GM12892 (cell line): Measurements from ENCODE around the gene RRN3.
"Not testable (repeated sequence)": the region's sequence is repeated elsewhere in the genome, so short reads cannot be mapped to it uniquely, and the experiment has no call there.

ENCODE experiments used
- POLR2A ChIP-seq: IDR thresholded peaks from 2 replicates; pipeline ENCODE4 v1.6.1; 2011; ENCODE audit warnings: low read depth, low read length, control low read depth
- POLR2AphosphoS5 ChIP-seq: IDR thresholded peaks from 2 replicates; pipeline ENCODE4 v1.6.1; 2011; ENCODE audit warnings: low read depth, low read length, control low read depth
- TAF1 ChIP-seq: IDR thresholded peaks from 2 replicates; pipeline ENCODE4 v1.6.1; 2011; ENCODE audit warnings: low read depth, mild to moderate bottlenecking, control low read depth, low read length, borderline replicate concordance

DNA sequence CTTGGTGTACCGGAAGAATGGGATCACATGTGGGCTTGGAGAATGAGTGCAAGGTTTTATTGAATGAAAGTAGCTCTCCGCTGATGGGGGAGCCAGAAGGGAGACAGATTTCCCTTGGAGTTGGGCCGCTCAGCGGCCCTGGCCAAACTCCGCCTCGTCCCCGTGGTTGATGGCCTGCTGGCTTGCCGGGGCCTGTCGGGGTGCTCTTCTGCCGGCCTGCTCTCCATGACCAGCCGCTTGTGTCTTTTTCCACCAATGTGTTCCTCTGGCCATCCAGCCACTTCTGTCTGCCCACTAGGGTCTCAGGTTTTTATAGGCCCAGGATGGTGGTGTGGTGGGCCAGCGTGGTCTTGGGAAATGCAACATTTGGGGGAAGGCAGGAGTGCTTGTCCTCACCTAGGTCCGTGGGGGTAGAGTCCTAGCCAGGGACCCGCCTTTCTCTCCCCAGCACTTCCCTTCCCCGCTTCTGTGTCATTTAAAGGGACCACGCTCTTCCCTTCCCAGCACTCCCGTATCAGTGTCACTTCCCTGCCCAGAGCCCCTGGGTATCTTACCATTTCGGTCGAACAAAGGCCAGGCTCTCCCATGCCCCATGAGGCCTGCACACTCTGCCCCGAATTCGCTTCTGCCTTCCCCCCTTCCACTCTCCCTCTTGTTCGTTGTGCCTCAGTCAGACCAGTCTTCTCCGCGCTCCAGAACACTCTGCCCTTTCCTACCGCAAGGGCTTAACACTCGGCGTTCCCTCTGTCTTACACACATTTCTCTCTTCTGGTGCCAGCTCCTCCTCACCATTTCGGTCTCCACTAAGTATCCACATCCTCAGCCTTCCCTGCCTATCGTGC, 66.3 kb downstream of the RRN3 start:
- TF ChIP-seq POLR2AphosphoS5, POLR2A, TAF1: not testable (repeated sequence)
